Glutamatergic neuron (in vitro differentiated cells): ENCODE results near the gene DOCK1. TPM values are rescaled to one million over a fixed set of nuclear protein-coding genes. Genes with fewer than 3 reads are reported as not detected.

ENCODE experiments used
- DNase-seq: peaks from one replicate; pipeline ENCODE4 v3.0.0; 2022
- H3K27ac Mint-ChIP-seq: one replicate; pipeline ENCODE4 v1.8.0; 2020; ENCODE audit warnings: mild to moderate bottlenecking, mixed read lengths, inconsistent platforms; ENCODE audit not compliant: unreplicated experiment
- H3K27me3 Mint-ChIP-seq: one replicate; pipeline ENCODE4 v1.8.0; 2020; ENCODE audit warnings: mild to moderate bottlenecking, moderate library complexity, mixed read lengths, inconsistent platforms; ENCODE audit not compliant: unreplicated experiment
- H3K36me3 Mint-ChIP-seq: one replicate; pipeline ENCODE4 v1.8.0; 2020; ENCODE audit warnings: mild to moderate bottlenecking, mixed read lengths, inconsistent platforms; ENCODE audit not compliant: unreplicated experiment
- H3K4me1 Mint-ChIP-seq: one replicate; pipeline ENCODE4 v1.8.0; 2020; ENCODE audit warnings: mild to moderate bottlenecking, low read depth, mixed read lengths, inconsistent platforms; ENCODE audit not compliant: unreplicated experiment
- H3K4me3 Mint-ChIP-seq: one replicate; pipeline ENCODE4 v1.8.0; 2020; ENCODE audit warnings: mild to moderate bottlenecking, mixed read lengths, inconsistent platforms; ENCODE audit not compliant: unreplicated experiment
- H3K9me3 Mint-ChIP-seq: one replicate; pipeline ENCODE4 v1.8.0; 2020; ENCODE audit warnings: mild to moderate bottlenecking, moderate library complexity, mixed read lengths, inconsistent platforms; ENCODE audit not compliant: unreplicated experiment
- CTCF ChIP-seq: fragments of 200-600 bp; sonication (generic); IDR thresholded peaks from one replicate; pipeline ENCODE4 v1.5.0; 2021; ENCODE audit not compliant: partially characterized antibody, unreplicated experiment
- total RNA-seq: library from RNA; stranded (reverse); fragmentation: NEBNext Ultra II Directional; extraction: Animal tissue kit (Norgen Biotek cat#: 25700); gene quantifications from one replicate; pipeline ENCODE4 v1.2.1, GENCODE V29; 2021; ENCODE audit not compliant: unreplicated experiment

The DOCK1 gene
- total RNA-seq, 1 donor from 2014 or later: 19.7 TPM

GRCh38 chr10:126872135-126872534 lies 33.1 kb upstream of the DOCK1 start:
- Mint-ChIP-seq H3K4me1 (no peaks in the 10 kb centered on the region), H3K4me3 (no peak overlapping the region), H3K36me3 (no peaks in the 10 kb centered on the region), H3K27me3 (peaks cover 4% of the 10 kb centered on the region), H3K9me3 (peaks cover 4% of the 10 kb centered on the region), H3K27ac (no peak overlapping the region)
- DNase-seq: no peak
- TF ChIP-seq CTCF: no peak

GRCh38 chr10:126872768-126873167 lies 32.5 kb upstream of the DOCK1 start:
- H3K27ac Mint-ChIP-seq: no peak overlapping the region
- H3K9me3 Mint-ChIP-seq: peaks cover 4% of the 10 kb centered on the region
- no peaks in the 10 kb centered on the region for H3K36me3 Mint-ChIP-seq

DNA sequence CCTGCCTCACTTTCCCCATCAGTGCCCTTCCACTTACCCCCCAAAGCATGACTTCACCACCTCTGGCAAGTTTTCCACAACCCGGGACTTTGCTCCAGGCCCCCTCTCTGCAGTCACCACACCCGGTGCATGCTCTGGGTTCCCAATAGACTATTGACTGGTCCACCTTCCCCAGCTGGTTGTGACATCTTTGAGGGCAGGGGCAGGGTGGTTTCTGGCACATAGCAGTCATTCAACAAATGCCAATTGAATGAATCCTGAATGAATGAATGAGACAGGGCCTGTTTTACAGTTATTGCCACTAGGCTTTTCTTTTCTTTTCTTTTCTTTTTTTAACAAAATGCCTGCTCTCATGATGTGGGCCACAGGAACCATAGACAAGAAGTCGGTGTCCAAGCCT lies 28.8 kb upstream of the DOCK1 start:
- peaks cover 4% of the 10 kb centered on the region for H3K27me3 Mint-ChIP-seq
- no peak for DNase-seq
- H3K27ac Mint-ChIP-seq: no peak overlapping the region
- H3K4me1 Mint-ChIP-seq: peaks cover 9% of the 10 kb centered on the region
- H3K9me3 Mint-ChIP-seq: no peaks in the 10 kb centered on the region
- H3K36me3 Mint-ChIP-seq: no peaks in the 10 kb centered on the region
- TF ChIP-seq CTCF: no peak
- no peak overlapping the region for H3K4me3 Mint-ChIP-seq

More at GRCh38 chr10:126872768-126873167, 32.5 kb upstream of the DOCK1 start:
- Mint-ChIP-seq H3K4me1 (no peaks in the 10 kb centered on the region), H3K4me3 (no peak overlapping the region), H3K27me3 (peaks cover 4% of the 10 kb centered on the region)
- DNase-seq: no peak
- TF ChIP-seq CTCF: no peak

GRCh38 chr10:126877390-126877789 lies 27.8 kb upstream of the DOCK1 start:
- H3K4me1 Mint-ChIP-seq: peaks cover 9% of the 10 kb centered on the region
- no peaks in the 10 kb centered on the region for H3K36me3 Mint-ChIP-seq
- H3K27ac Mint-ChIP-seq: no peak overlapping the region
- H3K4me3 Mint-ChIP-seq: no peak overlapping the region
- no peak for DNase-seq
- peaks cover 3% of the 10 kb centered on the region for H3K27me3 Mint-ChIP-seq
- TF ChIP-seq CTCF: no peak
- H3K9me3 Mint-ChIP-seq: no peaks in the 10 kb centered on the region

DNA sequence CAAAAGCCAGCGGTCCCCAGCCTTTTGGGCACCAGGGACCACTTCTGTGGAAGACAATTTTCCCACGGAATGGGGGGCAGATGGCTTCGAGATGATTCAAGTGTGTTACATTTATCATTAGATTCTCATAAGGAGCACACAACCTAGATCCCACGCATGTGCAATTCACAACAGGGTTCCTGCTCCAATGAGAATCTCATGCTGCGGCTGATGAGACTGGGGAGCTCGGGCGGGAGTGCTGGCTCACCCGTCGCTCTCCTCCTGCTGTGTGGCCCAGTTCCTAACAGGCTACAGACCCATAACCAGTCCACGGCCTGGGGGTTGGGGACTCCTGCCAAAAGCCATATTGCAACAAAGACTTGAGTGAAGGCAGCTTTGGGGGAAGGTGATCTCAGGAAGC lies 26.6 kb upstream of the DOCK1 start:
- no peak for TF ChIP-seq CTCF
- H3K27ac Mint-ChIP-seq: no peak overlapping the region
- no peak for DNase-seq
- no peaks in the 10 kb centered on the region for H3K36me3 Mint-ChIP-seq
- H3K9me3 Mint-ChIP-seq: no peaks in the 10 kb centered on the region
- no peak overlapping the region for H3K4me3 Mint-ChIP-seq
- H3K4me1 Mint-ChIP-seq: peaks cover 9% of the 10 kb centered on the region
- H3K27me3 Mint-ChIP-seq: peaks cover 3% of the 10 kb centered on the region
